ENCODE measurements around the gene OSTM1.
"Not testable (repeated sequence)": the region's sequence is repeated elsewhere in the genome, so short reads cannot be mapped to it uniquely, and the experiment has no call there.

OSTM1 gene

GRCh38 chr6:108001696-108002231 lies 72.8 kb downstream of the OSTM1 start:
- Histone ChIP-seq H3K4me3 (ENCODE audit: low read depth, low read length) (no peak overlapping the region), H3K27ac (no peak overlapping the region), H3K36me3 (replicated peaks) (no peaks in the 10 kb centered on the region), H3K27me3 (replicated peaks) (no peaks in the 10 kb centered on the region)
- no peak for TF ChIP-seq CTCF (IDR thresholded peaks at IDR 0.05; ENCODE audit: low read depth, low read length, missing control alignments)
- in situ Hi-C loops (cut with HindIII; ENCODE audit: low pct_ligation_motif_present, low sequenced_read_pairs): no loop called here
- no peak for DNase-seq

DNA sequence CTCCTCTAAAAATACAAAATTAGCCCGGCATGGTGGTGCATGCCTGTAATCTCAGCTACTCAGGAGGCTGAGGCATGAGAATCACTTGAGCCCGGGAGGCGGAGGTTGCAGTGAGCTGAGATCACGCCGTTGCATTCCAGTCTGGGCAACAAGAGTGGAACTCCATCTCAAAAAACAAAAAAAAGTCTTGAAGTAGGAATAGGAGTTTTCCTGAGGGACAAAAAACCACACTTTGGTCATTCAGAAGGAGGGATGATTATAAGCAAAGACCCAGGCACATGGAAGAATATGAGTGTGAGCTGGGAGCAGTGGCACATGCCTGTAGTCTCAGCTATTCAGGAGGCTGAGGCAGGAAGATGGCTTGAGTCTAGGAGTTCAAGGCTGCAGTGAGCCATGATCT lies 74.3 kb downstream of the OSTM1 start:
- in situ Hi-C loops (cut with HindIII; ENCODE audit: low pct_ligation_motif_present, low sequenced_read_pairs); H3K4me3 ChIP-seq (ENCODE audit: low read depth, low read length); H3K27ac ChIP-seq; H3K36me3 ChIP-seq (replicated peaks); DNase-seq; H3K27me3 ChIP-seq (replicated peaks): not testable (repeated sequence)

DNA sequence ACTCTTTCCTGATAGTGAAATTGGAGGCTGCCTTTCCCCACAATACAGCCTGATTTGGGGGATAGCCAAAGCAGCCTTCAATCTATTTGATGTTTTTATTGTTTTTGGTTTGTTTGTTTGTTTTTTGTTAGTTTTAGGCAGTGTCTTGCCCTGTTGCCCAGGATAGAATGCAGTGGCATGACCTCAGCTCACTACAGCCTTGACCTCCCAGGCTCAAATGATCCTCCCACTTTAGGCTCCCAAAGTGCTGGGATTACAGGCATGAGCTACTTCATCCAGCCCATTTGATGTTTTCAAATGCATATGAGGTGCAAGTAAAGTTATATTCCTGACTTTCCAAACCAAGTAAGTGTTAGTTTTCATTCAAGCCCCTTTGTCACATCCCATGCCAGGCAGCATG lies 75.2 kb downstream of the OSTM1 start:
- Histone ChIP-seq H3K36me3 (replicated peaks) (no peaks in the 10 kb centered on the region), H3K27me3 (replicated peaks) (no peaks in the 10 kb centered on the region), H3K27ac (no peak overlapping the region), H3K4me3 (ENCODE audit: low read depth, low read length) (no peak overlapping the region)
- TF ChIP-seq CTCF (IDR thresholded peaks at IDR 0.05; ENCODE audit: low read depth, low read length, missing control alignments): no peak
- in situ Hi-C loops (cut with HindIII; ENCODE audit: low pct_ligation_motif_present, low sequenced_read_pairs): no loop called here
- no peak for DNase-seq

- Histone ChIP-seq H3K27me3 (replicated peaks) (no peaks in the 10 kb centered on the region), H3K4me3 (ENCODE audit: low read depth, low read length) (no peak overlapping the region), H3K27ac (no peak overlapping the region), H3K36me3 (replicated peaks) (no peaks in the 10 kb centered on the region)
- no peak for DNase-seq
- no peak for TF ChIP-seq CTCF (IDR thresholded peaks at IDR 0.05; ENCODE audit: low read depth, low read length, missing control alignments)
- in situ Hi-C loops (cut with HindIII; ENCODE audit: low pct_ligation_motif_present, low sequenced_read_pairs): no loop called here
Observed at GRCh38 chr6:107991772-107992550, 82.6 kb downstream of the OSTM1 start.
